ENCODE measurements around the gene ARPC2.

Gene ARPC2

DNA sequence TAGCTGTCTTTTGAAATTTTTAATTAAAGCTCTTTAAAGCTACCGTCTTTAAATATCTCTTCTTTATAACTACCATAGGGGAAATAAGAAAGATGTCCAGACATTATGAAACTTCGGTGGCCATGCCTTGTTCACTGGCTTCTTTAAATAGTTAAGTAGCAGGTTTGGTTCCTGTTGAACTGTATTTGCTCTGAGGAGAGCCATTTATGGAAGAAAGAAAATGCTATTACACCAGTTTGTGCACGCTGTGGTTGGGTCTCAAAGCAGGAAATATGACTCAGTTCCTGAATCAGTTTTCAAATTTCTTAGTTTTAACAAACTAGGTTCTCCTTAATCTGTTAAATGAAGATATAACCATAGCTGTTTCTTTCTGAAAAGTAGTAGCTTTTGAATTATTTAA, 12.2 kb downstream of the ARPC2 start:
- Mint-ChIP-seq H3K9me3 (no peaks in the 10 kb centered on the region), H3K36me3 (peaks cover 100% of the 10 kb centered on the region)
- peak; percentile 89 for ATAC-seq

DNA sequence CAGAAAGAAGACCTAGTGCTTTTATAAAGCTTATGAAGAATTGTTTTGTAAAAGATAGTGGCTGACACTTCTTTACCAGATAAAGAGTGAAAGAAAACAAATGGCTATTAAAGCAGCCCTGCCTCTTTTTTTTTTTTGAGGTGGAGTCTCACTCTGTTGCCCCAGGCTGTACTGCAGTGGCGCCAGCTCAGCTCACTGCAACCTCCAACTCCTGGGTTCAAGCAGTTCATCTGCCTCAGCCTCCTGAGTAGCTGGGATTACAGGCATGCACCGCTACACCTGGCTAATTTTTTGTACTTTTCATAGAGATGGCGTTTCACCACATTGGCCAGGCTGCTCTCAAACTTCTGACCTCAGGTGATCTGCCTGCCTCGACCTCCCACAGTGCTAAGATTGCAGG, 12.9 kb downstream of the ARPC2 start:
- ATAC-seq (no peak), DNase-seq (ENCODE audit: low spot score in 2 of 2) (no peak)
- Mint-ChIP-seq H3K4me3 (peak overlapping the region; percentile 48), H3K27ac (no peak overlapping the region), H3K36me3 (peaks cover 100% of the 10 kb centered on the region), H3K4me1 (peaks cover 74% of the 10 kb centered on the region), H3K9me3 (no peaks in the 10 kb centered on the region)

More for the DNA sequence above, 12.2 kb downstream of the ARPC2 start:
- DNase-seq (ENCODE audit: low spot score in 2 of 2), result peak in 1 of 2 donors; percentile 58
- Mint-ChIP-seq H3K4me3 (peak overlapping the region; percentile 48), H3K27ac (peak overlapping the region; percentile 55), H3K4me1 (peaks cover 79% of the 10 kb centered on the region)

DNA sequence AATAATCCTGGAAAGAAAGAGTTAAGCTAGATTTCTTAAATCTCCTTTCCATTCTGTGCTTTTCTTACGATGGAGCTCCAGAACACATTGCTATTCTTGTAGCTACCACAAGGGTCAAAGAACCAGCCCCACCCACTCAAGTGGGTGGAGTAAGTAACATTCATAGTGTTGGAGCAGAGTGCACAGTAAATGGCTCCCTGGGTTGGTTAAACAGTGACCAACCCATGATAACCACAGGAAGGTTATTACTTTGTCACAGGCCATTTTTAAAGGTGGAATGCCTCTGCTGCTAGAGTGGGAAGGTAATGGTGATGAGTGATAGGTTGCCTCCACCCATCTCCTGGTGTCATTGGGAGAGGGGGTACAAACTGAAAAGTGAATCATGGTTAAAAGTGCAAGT, 13.9 kb downstream of the ARPC2 start:
- H3K9me3 Mint-ChIP-seq, result no peaks in the 10 kb centered on the region
- peak overlapping the region; percentile 48 for H3K4me3 Mint-ChIP-seq
- peaks cover 63% of the 10 kb centered on the region for H3K4me1 Mint-ChIP-seq
- peak overlapping the region; percentile 52 for H3K27ac Mint-ChIP-seq
- peak; percentile 90 for ATAC-seq
- H3K36me3 Mint-ChIP-seq, result peaks cover 100% of the 10 kb centered on the region
- peak; percentile 14 to 63 for DNase-seq (ENCODE audit: low spot score in 2 of 2)

DNA sequence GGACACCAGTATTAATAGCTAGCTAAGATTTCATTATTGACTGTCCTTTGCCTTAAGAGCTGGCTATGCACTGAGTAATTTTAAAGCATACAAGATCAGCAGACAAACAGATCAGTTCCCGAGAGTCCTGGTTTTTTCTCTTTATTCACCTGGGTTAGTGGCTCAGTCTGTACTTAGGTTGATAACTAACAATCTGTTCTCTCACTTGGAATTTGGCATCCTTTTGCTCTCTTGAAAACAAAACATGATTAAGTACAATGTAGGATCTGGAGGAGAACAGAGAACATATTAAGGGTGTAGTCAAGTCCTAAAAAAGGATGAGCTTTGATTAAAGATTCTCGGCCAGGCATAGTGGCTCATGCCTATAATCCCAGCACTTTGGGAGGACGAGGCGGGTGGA, 16.6 kb downstream of the ARPC2 start:
- Mint-ChIP-seq H3K36me3 (peaks cover 100% of the 10 kb centered on the region), H3K4me1 (peaks cover 40% of the 10 kb centered on the region), H3K9me3 (no peaks in the 10 kb centered on the region), H3K27ac (peak overlapping the region; percentile 83), H3K4me3 (no peak overlapping the region)
- ATAC-seq, result no peak
- DNase-seq (ENCODE audit: low spot score in 2 of 2), result no peak

DNA sequence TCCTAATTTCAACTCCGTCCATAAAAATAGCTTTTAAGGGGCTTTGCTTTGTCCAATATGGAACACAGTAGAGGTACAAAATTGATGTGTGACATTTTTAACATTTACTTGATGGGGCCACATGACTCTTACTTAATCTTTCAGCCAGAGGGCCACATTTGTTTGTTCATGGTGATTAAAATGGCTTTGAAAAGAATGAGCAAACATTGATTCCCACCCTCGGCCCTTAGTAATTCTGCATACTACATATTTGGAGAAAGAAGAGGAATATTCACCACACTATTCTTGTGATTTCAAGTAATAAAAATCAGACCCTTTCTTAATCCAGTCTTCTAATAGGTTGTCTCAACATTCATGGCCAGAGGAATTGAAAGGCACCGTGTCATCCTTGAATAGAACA, 17.5 kb downstream of the ARPC2 start:
- no peak for ATAC-seq
- peaks cover 31% of the 10 kb centered on the region for H3K4me1 Mint-ChIP-seq
- no peak overlapping the region for H3K4me3 Mint-ChIP-seq
- no peak overlapping the region for H3K27ac Mint-ChIP-seq
- peaks cover 100% of the 10 kb centered on the region for H3K36me3 Mint-ChIP-seq
- no peak for DNase-seq (ENCODE audit: low spot score in 2 of 2)
- no peaks in the 10 kb centered on the region for H3K9me3 Mint-ChIP-seq

DNA sequence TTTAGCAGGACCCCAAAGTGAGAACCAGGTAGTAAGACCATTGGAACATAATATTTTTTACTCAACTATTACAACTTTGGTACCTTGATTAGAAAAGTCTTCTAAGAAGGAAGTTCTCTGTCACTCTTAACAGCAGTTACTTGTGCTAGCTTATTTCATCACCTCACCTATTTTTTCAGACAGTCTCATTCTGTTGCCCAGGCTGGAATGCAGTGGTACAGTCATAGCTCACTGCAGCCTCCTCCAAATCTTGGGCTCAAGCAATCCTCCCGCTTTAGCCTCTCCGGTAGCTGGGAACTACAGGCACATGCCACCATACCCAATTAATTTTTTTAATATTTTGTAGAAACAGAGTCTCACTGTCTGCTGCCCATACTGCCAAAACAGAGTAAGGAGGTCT, 18.0 kb downstream of the ARPC2 start:
- Mint-ChIP-seq H3K9me3 (no peaks in the 10 kb centered on the region), H3K4me1 (peaks cover 31% of the 10 kb centered on the region), H3K27ac (peak overlapping the region; percentile 10), H3K36me3 (peaks cover 100% of the 10 kb centered on the region), H3K4me3 (no peak overlapping the region)
- DNase-seq (ENCODE audit: low spot score in 2 of 2) (no peak), ATAC-seq (no peak)

DNA sequence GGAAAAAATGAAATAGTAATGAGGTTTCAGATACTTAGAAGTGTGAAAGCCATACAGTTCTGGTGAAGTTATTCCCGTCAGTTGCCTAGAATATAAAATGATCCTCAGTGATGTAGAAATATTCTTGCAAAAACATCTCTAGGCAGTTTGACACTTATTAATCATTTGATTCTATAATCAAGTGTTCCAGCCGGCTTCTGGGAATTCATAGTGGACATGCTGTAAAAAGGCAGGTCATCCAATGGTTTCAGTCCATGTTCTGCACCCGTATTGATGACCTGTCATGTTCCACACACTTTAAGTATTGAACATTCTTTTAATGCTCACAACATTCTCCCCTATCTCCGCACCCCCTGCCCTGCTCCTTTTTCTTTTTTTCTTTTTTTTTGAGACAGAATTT, 19.8 kb downstream of the ARPC2 start:
- Mint-ChIP-seq H3K9me3 (no peaks in the 10 kb centered on the region), H3K27ac (no peak overlapping the region), H3K4me1 (peaks cover 17% of the 10 kb centered on the region), H3K4me3 (no peak overlapping the region), H3K36me3 (peaks cover 100% of the 10 kb centered on the region)
- ATAC-seq, result no peak
- DNase-seq (ENCODE audit: low spot score in 2 of 2), result no peak

DNA sequence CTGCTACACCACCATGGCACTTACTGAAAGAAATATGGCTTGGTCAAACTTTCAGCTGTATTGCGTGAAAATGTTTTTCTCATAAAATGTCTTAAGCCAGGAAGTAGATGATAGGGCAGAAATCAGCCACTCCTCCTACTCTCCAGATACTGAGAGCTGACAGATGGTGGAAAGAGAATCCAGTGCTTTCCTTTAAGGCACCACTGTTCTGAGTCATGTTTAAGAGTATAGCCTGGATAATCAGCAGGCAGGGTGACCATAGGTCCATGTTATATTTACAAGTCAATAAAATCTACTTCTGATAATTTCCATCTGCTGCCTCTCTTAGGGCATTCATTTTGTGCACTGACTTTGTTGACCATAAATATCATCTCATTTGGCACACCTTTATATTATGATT, 21.9 kb downstream of the ARPC2 start:
- Mint-ChIP-seq H3K9me3 (no peaks in the 10 kb centered on the region), H3K4me1 (peaks cover 11% of the 10 kb centered on the region), H3K36me3 (peaks cover 100% of the 10 kb centered on the region), H3K4me3 (no peak overlapping the region), H3K27ac (peak overlapping the region; percentile 48)
- no peak for ATAC-seq
- no peak for DNase-seq (ENCODE audit: low spot score in 2 of 2)

DNA sequence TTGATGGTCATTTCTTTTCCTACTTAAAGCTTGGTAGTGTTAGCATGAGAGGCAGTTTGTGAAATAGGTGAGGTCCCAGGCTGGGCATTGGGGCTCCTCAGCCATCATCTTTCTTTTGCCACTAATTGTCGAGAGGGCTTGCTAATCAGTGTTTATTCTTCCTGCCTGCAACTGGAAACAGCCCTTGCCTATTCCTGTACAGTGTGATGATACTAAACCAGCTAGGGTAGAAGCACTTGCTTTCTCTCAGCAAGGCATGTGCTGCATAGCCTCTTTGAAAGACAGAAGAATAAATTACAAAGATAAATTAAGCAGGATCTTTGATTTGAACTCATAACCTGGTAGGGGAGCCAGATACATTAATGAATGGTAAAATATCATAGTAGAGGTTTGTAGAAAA, 27.2 kb downstream of the ARPC2 start:
- no peaks in the 10 kb centered on the region for H3K9me3 Mint-ChIP-seq
- H3K4me3 Mint-ChIP-seq, result no peak overlapping the region
- peaks cover 100% of the 10 kb centered on the region for H3K36me3 Mint-ChIP-seq
- H3K27ac Mint-ChIP-seq, result peak overlapping the region; percentile 79
- no peak for ATAC-seq
- H3K4me1 Mint-ChIP-seq, result peaks cover 14% of the 10 kb centered on the region
- no peak for DNase-seq (ENCODE audit: low spot score in 2 of 2)

DNA sequence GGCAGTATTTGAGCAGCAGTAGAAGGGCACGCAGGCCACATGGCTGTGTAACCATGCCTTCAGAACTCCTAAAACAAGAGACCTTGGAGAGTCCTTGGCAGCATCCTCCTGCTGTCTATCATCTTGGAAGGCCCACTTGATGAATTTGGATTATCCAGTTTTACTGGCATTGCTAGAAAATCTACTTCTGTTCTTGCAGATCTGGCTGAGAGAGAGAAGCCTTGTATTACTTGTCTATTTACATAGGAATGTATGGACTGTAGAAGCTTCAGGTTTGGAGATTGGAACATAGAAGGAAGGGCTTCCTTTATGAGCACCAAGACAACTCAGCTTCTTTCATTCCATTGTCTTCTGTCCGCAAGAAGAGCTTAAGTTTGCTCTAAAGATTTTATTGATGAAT, 27.7 kb downstream of the ARPC2 start:
- Mint-ChIP-seq H3K4me1 (peaks cover 14% of the 10 kb centered on the region), H3K4me3 (no peak overlapping the region), H3K27ac (peak overlapping the region; percentile 79), H3K9me3 (no peaks in the 10 kb centered on the region), H3K36me3 (peaks cover 100% of the 10 kb centered on the region)
- DNase-seq (ENCODE audit: low spot score in 2 of 2) (no peak), ATAC-seq (no peak)

DNA sequence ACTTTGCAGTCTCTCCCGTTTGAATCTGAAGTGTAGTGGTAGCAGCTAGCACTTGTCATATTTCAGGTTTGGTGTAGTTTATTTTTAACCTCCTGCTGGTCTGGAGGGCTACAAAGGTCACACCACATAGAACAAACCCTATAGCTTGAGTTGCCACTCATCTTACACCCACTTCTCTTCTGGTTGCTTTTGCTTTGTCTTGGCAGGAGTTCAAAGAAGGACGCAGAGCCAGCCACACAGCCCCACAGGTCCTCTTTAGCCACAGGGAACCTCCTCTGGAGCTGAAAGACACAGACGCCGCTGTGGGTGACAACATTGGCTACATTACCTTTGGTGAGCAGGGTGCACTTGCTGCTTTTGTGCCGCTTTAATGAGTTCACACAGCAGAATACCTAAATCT, 28.2 kb downstream of the ARPC2 start:
- no peaks in the 10 kb centered on the region for H3K9me3 Mint-ChIP-seq
- peak overlapping the region; percentile 79 for H3K27ac Mint-ChIP-seq
- H3K4me1 Mint-ChIP-seq, result peaks cover 14% of the 10 kb centered on the region
- no peak overlapping the region for H3K4me3 Mint-ChIP-seq
- H3K36me3 Mint-ChIP-seq, result peaks cover 100% of the 10 kb centered on the region
- ATAC-seq (no peak), DNase-seq (ENCODE audit: low spot score in 2 of 2) (no peak)

DNA sequence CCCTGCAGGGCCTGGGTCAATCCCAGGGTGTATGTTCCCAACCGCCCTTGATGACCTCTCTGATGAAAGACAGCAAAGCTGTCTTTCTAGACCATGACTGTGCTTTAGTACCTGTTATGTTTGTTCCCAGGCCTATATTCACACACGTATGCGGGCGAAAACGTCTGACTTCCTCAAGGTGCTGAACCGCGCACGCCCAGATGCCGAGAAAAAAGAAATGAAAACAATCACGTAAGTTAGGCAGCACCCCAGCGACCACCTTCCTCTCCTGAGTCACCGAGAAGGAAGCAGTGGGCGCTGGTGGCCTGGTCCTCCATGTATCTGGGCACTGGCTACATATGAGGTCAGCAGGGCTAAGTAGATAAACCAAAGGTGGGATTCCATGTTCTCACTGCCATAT, 32.7 kb downstream of the ARPC2 start:
- no peak for DNase-seq (ENCODE audit: low spot score in 2 of 2)
- ATAC-seq, result no peak
- peaks cover 22% of the 10 kb centered on the region for H3K4me1 Mint-ChIP-seq
- H3K36me3 Mint-ChIP-seq, result peaks cover 100% of the 10 kb centered on the region
- peak overlapping the region; percentile 72 for H3K27ac Mint-ChIP-seq
- H3K9me3 Mint-ChIP-seq, result no peaks in the 10 kb centered on the region
- H3K4me3 Mint-ChIP-seq, result no peak overlapping the region

DNA sequence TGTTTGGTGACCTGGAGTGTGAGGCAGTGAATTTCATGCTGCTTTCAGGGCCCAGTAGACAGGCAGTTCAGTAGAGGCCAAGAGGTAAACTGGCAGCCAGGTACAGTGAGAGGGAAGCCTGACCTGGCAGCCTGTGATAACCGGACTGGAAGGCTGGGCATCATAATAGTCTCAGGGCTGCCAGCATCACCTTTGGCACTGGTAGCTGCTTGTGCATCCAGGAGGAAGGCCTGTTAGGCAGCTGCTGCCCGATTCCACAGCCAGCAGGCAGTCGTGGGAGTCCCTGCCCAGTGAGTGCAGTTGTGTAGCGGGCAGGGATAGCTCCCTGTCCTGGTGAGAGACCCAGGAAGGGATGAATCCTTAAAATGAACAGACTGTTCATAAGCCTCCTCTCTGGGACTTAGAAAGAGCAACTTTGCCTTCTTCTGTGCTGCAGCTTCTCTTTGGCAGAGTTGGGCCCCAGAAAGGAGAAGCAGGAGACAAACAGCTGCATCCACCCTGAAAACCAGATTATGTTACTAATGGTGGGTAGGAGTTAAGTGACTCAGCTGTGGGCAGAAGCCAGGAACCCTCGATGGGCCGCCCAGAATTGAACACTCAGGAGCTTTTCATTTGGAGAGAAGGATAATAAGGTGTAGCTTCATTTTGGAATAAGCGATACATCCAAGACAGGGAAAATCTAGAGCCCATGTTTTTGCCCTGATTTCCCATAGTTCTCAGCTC, 35.7 kb downstream of the ARPC2 start:
- peak overlapping the region; percentile 84 for H3K27ac Mint-ChIP-seq
- peaks cover 100% of the 10 kb centered on the region for H3K36me3 Mint-ChIP-seq
- no peak overlapping the region for H3K4me3 Mint-ChIP-seq
- ATAC-seq (peak; percentile 56), DNase-seq (ENCODE audit: low spot score in 2 of 2) (no peak)
- H3K9me3 Mint-ChIP-seq, result no peaks in the 10 kb centered on the region
- peaks cover 38% of the 10 kb centered on the region for H3K4me1 Mint-ChIP-seq

DNA sequence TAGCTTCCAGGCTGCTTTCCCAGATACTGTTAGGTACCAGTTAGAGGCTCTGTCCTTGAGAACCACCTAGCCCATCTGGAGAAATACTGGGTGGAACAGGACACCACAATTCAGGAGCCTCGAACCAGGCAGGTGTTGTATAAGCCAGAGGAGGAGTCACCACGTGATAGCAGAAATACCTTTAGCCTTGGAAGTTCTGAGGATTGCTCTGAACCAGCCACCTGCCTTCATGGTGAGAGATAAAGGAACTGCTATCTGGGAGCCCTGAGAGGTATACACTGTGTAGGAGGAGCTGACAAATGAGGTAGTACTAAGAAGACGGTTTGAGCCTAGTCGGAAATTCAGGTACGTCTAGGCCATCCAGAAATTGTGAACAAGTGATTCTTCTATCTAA, 36.2 kb downstream of the ARPC2 start:
- DNase-seq (ENCODE audit: low spot score in 2 of 2) (no peak), ATAC-seq (no peak)
- no peaks in the 10 kb centered on the region for H3K9me3 Mint-ChIP-seq
- peaks cover 98% of the 10 kb centered on the region for H3K36me3 Mint-ChIP-seq
- peaks cover 41% of the 10 kb centered on the region for H3K4me1 Mint-ChIP-seq
- peak overlapping the region; percentile 84 for H3K27ac Mint-ChIP-seq
- H3K4me3 Mint-ChIP-seq, result no peak overlapping the region

DNA sequence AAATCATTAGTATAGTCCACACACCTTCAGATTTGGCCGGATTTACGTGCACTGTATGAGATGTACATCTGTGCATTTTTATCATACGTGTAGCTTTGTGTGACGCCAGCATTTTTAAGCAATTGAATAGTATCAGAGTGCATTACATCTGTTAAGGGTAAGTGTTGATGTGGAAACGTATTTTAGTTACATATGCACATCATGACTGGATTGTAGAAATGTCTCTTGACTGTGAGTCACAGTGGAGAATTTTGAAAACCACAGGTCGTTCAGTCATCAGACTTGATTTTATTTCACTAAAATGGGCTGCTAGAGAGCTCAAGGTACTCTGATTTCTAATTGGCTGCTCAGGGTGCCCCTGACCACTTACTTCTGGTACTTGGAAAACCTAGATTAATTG, 38.5 kb downstream of the ARPC2 start:
- H3K27ac Mint-ChIP-seq, result peak overlapping the region; percentile 66
- H3K9me3 Mint-ChIP-seq, result no peaks in the 10 kb centered on the region
- DNase-seq (ENCODE audit: low spot score in 2 of 2) (no peak), ATAC-seq (peak; percentile 60)
- H3K36me3 Mint-ChIP-seq, result peaks cover 90% of the 10 kb centered on the region
- H3K4me3 Mint-ChIP-seq, result no peak overlapping the region
- peaks cover 53% of the 10 kb centered on the region for H3K4me1 Mint-ChIP-seq

DNA sequence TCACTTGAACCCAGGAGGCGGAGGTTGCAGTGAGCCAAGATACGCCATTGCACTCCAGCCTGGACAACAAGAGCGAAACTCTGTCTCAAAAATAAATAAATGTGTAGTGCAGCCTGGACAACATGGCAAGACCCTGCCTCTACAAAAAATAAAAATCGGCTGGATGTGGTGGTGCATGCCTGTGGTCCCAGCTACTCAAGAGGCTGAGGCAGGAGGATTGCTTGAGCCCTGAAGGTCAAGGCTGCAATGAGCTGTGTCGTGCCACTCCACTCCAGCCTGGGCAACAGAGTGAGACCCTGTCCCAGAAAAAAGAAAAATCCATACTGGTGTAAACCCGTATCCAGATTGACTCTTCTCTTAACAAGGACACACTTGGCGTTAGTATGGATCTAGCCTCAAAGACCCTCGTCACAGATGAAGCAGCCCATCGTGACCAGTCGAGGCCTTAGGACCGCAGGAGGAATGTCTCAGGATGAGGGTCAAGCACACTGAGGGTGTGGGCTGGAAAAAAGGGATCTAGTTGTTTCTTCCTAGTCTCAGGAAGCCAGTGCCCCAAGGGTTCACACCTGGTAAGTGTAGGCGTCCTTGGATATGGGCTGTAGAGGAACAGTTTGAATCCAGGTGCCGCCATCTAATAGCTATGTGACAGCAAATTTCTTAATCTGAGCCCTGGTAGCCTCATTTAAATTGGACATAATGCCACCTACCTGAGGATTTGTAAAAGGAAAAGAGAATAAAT, 39.8 kb downstream of the ARPC2 start:
- no peak for ATAC-seq
- no peak for DNase-seq (ENCODE audit: low spot score in 2 of 2)
- peaks cover 84% of the 10 kb centered on the region for H3K36me3 Mint-ChIP-seq

More for the DNA sequence above, 39.8 kb downstream of the ARPC2 start:
- H3K4me1 Mint-ChIP-seq, result peaks cover 61% of the 10 kb centered on the region
- no peaks in the 10 kb centered on the region for H3K9me3 Mint-ChIP-seq
- H3K27ac Mint-ChIP-seq, result peak overlapping the region; percentile 87
- no peak overlapping the region for H3K4me3 Mint-ChIP-seq
